H9 (cell line): ENCODE results near the gene RYR1. TPM values are rescaled to one million over a fixed set of nuclear protein-coding genes. Genes with fewer than 3 reads are reported as not detected.

Source experiments
- DNase-seq: peaks from one replicate; pipeline ENCODE4 v3.0.0-alpha.2; 2017
- H2AFZ ChIP-seq: one replicate; pipeline ENCODE4 v1.6.1; 2013; ENCODE audit warnings: mild to moderate bottlenecking, low read length, control low read depth, moderate library complexity
- H2AK5ac ChIP-seq: 2 replicates; pipeline ENCODE4 v1.6.1; 2013; ENCODE audit warnings: low read length, control low read depth, mixed read lengths; ENCODE audit not compliant: insufficient read length
- H2BK120ac ChIP-seq: one replicate; pipeline ENCODE4 v1.6.1; 2013; ENCODE audit warnings: low read depth, mild to moderate bottlenecking, low read length, control low read depth, inconsistent platforms; ENCODE audit not compliant: poor library complexity, severe bottlenecking
- H2BK12ac ChIP-seq: 2 replicates; pipeline ENCODE4 v1.6.1; 2013; ENCODE audit warnings: low read length, control low read depth, mixed read lengths, low read depth; ENCODE audit not compliant: insufficient read length
- H2BK15ac ChIP-seq: 2 replicates; pipeline ENCODE4 v1.6.1; 2013; ENCODE audit warnings: low read depth, low read length, control low read depth
- H2BK20ac ChIP-seq: one replicate; pipeline ENCODE4 v1.6.1; 2013; ENCODE audit warnings: low read depth, mild to moderate bottlenecking, low read length, control low read depth, inconsistent platforms; ENCODE audit not compliant: poor library complexity, severe bottlenecking
- H2BK5ac ChIP-seq: 2 replicates; pipeline ENCODE4 v1.6.1; 2013; ENCODE audit warnings: low read length, control low read depth, mixed read lengths; ENCODE audit not compliant: insufficient read length
- H3K14ac ChIP-seq: 2 replicates; pipeline ENCODE4 v1.6.1; 2013; ENCODE audit warnings: low read length, control low read depth; ENCODE audit not compliant: insufficient read depth
- H3K18ac ChIP-seq: 2 replicates; pipeline ENCODE4 v1.6.1; 2013; ENCODE audit warnings: low read depth, mild to moderate bottlenecking, mixed read lengths, low read length, control low read depth; ENCODE audit not compliant: insufficient read length
- H3K23ac ChIP-seq: 2 replicates; pipeline ENCODE4 v1.6.1; 2013; ENCODE audit warnings: low read length, control low read depth, mixed read lengths, low read depth; ENCODE audit not compliant: insufficient read length
- H3K23me2 ChIP-seq: 2 replicates; pipeline ENCODE4 v1.6.1; 2013; ENCODE audit warnings: low read depth, mild to moderate bottlenecking, mixed read lengths, low read length, control low read depth; ENCODE audit not compliant: insufficient read length, poor library complexity, severe bottlenecking
- H3K27ac ChIP-seq: 2 replicates; pipeline ENCODE4 v1.5.1; 2013; ENCODE audit warnings: low read length, control low read depth, mixed read lengths, low read depth; ENCODE audit not compliant: insufficient read length
- H3K27me3 ChIP-seq: 2 replicates; pipeline ENCODE4 v1.6.1; 2013; ENCODE audit warnings: low read length, control low read depth, inconsistent platforms; ENCODE audit not compliant: insufficient read depth
- H3K4ac ChIP-seq: 2 replicates; pipeline ENCODE4 v1.6.1; 2013; ENCODE audit warnings: low read depth, mild to moderate bottlenecking, control low read depth, inconsistent platforms, low read length, moderate library complexity
- H3K4me1 ChIP-seq: 2 replicates; pipeline ENCODE4 v1.6.1; 2013; ENCODE audit warnings: low read length, control low read depth, inconsistent platforms; ENCODE audit not compliant: insufficient read depth
- H3K4me2 ChIP-seq: 2 replicates; pipeline ENCODE4 v1.6.1; 2013; ENCODE audit warnings: low read length, control low read depth, mixed read lengths; ENCODE audit not compliant: insufficient read length, insufficient read depth
- H3K56ac ChIP-seq: 2 replicates; pipeline ENCODE4 v1.6.1; 2013; ENCODE audit warnings: low read depth, mild to moderate bottlenecking, mixed read lengths, low read length, control low read depth; ENCODE audit not compliant: insufficient read length
- H3K79me1 ChIP-seq: 2 replicates; pipeline ENCODE4 v1.6.1; 2013; ENCODE audit warnings: low read depth, mild to moderate bottlenecking, moderate library complexity, low read length, control low read depth, inconsistent platforms; ENCODE audit not compliant: insufficient read depth, poor library complexity, severe bottlenecking
- H3K79me2 ChIP-seq: 2 replicates; pipeline ENCODE4 v1.6.1; 2013; ENCODE audit warnings: low read length, control low read depth, inconsistent platforms; ENCODE audit not compliant: insufficient read depth
- H3K9ac ChIP-seq: 2 replicates; pipeline ENCODE4 v1.6.1; 2013; ENCODE audit warnings: low read length, control low read depth, mixed read lengths; ENCODE audit not compliant: insufficient read length; ENCODE audit errors: extremely low read depth
- H3K9me3 ChIP-seq: one replicate; pipeline ENCODE4 v1.6.1; 2013; ENCODE audit warnings: low read depth, low read length, inconsistent platforms; ENCODE audit not compliant: control insufficient read depth
- H3T11ph ChIP-seq: one replicate; pipeline ENCODE4 v1.6.1; 2013; ENCODE audit warnings: mild to moderate bottlenecking, low read length, control low read depth, inconsistent platforms
- H4K20me1 ChIP-seq: one replicate; pipeline ENCODE4 v1.6.1; 2013; ENCODE audit not compliant: control insufficient read depth, insufficient read length, insufficient read depth
- H4K5ac ChIP-seq: 2 replicates; pipeline ENCODE4 v1.6.1; 2013; ENCODE audit warnings: low read depth, mild to moderate bottlenecking, mixed read lengths, low read length, control low read depth; ENCODE audit not compliant: insufficient read length
- H4K8ac ChIP-seq: replicated peaks from 2 replicates; pipeline ENCODE4 v1.6.1; 2013; ENCODE audit warnings: low read length, control low read depth, mixed read lengths, low read depth; ENCODE audit not compliant: insufficient read length
- H4K91ac ChIP-seq: 2 replicates; pipeline ENCODE4 v1.6.1; 2013; ENCODE audit warnings: low read depth, mild to moderate bottlenecking, moderate library complexity, mixed read lengths, low read length, control low read depth; ENCODE audit not compliant: insufficient read length
- H3K27ac Mint-ChIP-seq, 3 experiments: 2 replicates in 2 of 3; 3 replicates in 1 of 3; pipeline ENCODE4 v1.8.0; 2020 to 2021; ENCODE audit warnings: mixed read lengths in 3 of 3, mild to moderate bottlenecking in 1 of 3, moderate library complexity in 1 of 3
- H3K27me3 Mint-ChIP-seq: 2 replicates; pipeline ENCODE4 v1.8.0; 2021; ENCODE audit warnings: low read depth, mild to moderate bottlenecking, moderate library complexity, mixed read lengths
- H3K36me3 Mint-ChIP-seq, 3 experiments: 2 replicates in 2 of 3; 3 replicates in 1 of 3; pipeline ENCODE4 v1.8.0; 2020 to 2021; ENCODE audit warnings: low read depth in 3 of 3, mixed read lengths in 3 of 3; ENCODE audit not compliant: insufficient read depth in 1 of 3
- H3K4me1 Mint-ChIP-seq, 2 experiments: 2 replicates each; pipeline ENCODE4 v1.8.0; 2020; ENCODE audit warnings: mixed read lengths in 2 of 2
- H3K4me3 Mint-ChIP-seq, 2 experiments: 2 replicates in 1 of 2; 3 replicates in 1 of 2; pipeline ENCODE4 v1.8.0; 2020 to 2021; ENCODE audit warnings: mild to moderate bottlenecking in 2 of 2, mixed read lengths in 2 of 2, moderate library complexity in 1 of 2
- H3K9me3 Mint-ChIP-seq, 2 experiments: 2 replicates in 1 of 2; 3 replicates in 1 of 2; pipeline ENCODE4 v1.8.0; 2020; ENCODE audit warnings: mild to moderate bottlenecking in 2 of 2, mixed read lengths in 2 of 2, moderate library complexity in 1 of 2
- WGBS: extraction: QIAGEN DNeasy Blood & Tissue Kit; methylation state at CpG from one replicate; pipeline ENCODE4 v1.1.7; 2013; ENCODE audit warnings: missing lambda C conversion rate, low lambda C conversion rate, mixed read lengths; ENCODE audit not compliant: insufficient read length; ENCODE audit errors: extremely low coverage; 5-methylcytosine and 5-hydroxymethylcytosine counted together
- total RNA-seq: library from RNA; stranded (reverse); gene quantifications from 2 replicates; pipeline ENCODE4 v1.2.1, GENCODE V29; 2021
- TF ChIP-seq, protein P1 (sequence below): fragments of 200-600 bp; sonication (generic); conservative IDR thresholded peaks from 3 replicates; pipeline ENCODE4 v1.8.0; 2021; ENCODE audit warnings: antibody characterized with exemption, mild to moderate bottlenecking

Gene RYR1
- total RNA-seq, 1 experiment from 2014 or later, result 8.9 TPM

DNA sequence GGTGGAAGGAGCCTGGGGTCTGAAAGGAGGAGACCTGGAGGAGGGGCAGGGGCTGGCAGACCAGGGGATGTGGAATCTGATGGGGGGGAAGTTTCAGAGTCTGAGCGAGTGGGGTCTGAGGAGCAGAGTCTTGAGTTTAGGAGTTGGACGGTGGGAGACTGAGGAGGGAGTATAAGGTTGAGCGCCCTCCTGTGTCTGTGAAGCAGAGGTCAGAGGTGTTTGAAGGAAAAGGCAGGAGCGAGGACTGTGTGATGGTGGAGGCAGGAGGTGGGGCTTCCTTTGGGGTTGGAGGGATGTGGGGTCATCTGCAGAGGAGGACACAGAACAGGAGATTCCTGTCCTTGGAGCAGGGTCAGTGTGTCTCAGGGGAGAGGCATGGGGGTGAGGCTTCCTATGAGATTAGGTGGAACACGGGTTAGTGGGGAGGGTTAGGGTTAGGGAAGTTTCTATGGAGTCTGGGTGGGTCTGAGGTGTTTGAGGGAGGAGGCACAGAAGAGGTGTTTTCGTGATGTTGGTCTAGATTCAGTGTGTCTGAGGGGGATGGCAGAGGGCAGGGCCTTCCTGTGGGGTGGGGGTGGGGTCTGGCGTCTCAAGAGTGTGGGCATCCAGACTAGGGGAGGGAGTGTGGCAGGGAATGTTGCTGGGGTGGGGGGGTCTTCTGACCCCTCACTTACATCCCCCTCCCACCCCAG lies 8.3 kb downstream of the RYR1 start:
- Histone ChIP-seq H4K8ac (no peak overlapping the region), H3K4ac (no peak overlapping the region), H3K27ac (no peak overlapping the region), H3K79me2 (no peaks in the 10 kb centered on the region), H3T11ph (no peak overlapping the region), H2AFZ (no peak overlapping the region), H2BK12ac (no peak overlapping the region), H3K27me3 (no peaks in the 10 kb centered on the region), H3K79me1 (no peaks in the 10 kb centered on the region), H3K4me2 (no peak overlapping the region), H4K91ac (no peak overlapping the region), H2AK5ac (no peak overlapping the region), H3K14ac (no peak overlapping the region), H2BK20ac (no peak overlapping the region), H3K23me2 (no peaks in the 10 kb centered on the region), H4K20me1 (no peaks in the 10 kb centered on the region), H3K9me3 (no peaks in the 10 kb centered on the region), H2BK120ac (no peak overlapping the region), H4K5ac (no peak overlapping the region), H3K4me1 (no peaks in the 10 kb centered on the region), H3K23ac (no peak overlapping the region), H3K18ac (no peak overlapping the region), H3K56ac (no peak overlapping the region), H2BK5ac (no peak overlapping the region), H3K9ac (no peak overlapping the region), H2BK15ac (no peak overlapping the region)
- Mint-ChIP-seq H3K4me3 (peak overlapping the region in 1 of 2 experiments; percentile 52; a peak in 2 of 5 replicates), H3K4me1 (peaks cover 5 to 16% of the 10 kb centered on the region in 2 experiments; a peak in 3 of 4 replicates), H3K27ac (peak overlapping the region; percentile 41 to 89 (median 56); a peak in 4 of 7 replicates), H3K9me3 (no peaks in the 10 kb centered on the region), H3K36me3 (peaks cover 29 to 37% (median 35%) of the 10 kb centered on the region in 3 experiments), H3K27me3 (no peaks in the 10 kb centered on the region)
- DNase-seq, result peak; percentile 77
- TF ChIP-seq, protein P1, sequence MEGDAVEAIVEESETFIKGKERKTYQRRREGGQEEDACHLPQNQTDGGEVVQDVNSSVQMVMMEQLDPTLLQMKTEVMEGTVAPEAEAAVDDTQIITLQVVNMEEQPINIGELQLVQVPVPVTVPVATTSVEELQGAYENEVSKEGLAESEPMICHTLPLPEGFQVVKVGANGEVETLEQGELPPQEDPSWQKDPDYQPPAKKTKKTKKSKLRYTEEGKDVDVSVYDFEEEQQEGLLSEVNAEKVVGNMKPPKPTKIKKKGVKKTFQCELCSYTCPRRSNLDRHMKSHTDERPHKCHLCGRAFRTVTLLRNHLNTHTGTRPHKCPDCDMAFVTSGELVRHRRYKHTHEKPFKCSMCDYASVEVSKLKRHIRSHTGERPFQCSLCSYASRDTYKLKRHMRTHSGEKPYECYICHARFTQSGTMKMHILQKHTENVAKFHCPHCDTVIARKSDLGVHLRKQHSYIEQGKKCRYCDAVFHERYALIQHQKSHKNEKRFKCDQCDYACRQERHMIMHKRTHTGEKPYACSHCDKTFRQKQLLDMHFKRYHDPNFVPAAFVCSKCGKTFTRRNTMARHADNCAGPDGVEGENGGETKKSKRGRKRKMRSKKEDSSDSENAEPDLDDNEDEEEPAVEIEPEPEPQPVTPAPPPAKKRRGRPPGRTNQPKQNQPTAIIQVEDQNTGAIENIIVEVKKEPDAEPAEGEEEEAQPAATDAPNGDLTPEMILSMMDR, result peak; percentile 70
- WGBS, result no CpG with 5 or more reads among the region's 7 CpGs
